Stimulated activated CD4-positive, alpha-beta T cell treated with anti-CD3 and anti-CD28 coated beads, Interleukin-15, amount 100 ng/mL, for 48 hours (primary cell): ENCODE data around the gene SUGCT.
"Not testable (repeated sequence)": the region's sequence is repeated elsewhere in the genome, so short reads cannot be mapped to it uniquely, and the experiment has no call there.

ENCODE experiments used
- DNase-seq, 2 donors: peaks; one replicate each; pipeline ENCODE4 v3.0.0-alpha.2; 2020; ENCODE audit warnings: low read depth in 2 of 2

SUGCT gene

DNA sequence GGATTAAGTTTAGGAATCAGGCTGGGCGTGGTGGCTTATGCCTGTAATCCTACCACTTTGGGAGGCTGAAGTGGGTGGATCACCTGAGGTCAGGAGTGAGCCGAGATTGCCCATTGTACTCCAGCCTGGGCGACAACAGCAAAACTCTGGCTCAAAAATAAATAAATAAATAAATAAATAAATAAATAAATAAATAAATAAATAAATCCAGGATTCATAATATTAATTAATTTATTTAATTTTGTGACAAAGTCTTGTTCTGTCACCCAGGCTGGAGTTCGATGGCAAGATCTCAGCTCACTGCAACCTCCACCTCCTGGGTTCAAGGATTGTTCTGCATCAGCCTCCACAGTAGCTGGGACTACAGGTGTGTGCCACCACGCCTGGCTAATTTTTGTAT, 4.2 kb downstream of the SUGCT start:
- no peak for DNase-seq

DNA sequence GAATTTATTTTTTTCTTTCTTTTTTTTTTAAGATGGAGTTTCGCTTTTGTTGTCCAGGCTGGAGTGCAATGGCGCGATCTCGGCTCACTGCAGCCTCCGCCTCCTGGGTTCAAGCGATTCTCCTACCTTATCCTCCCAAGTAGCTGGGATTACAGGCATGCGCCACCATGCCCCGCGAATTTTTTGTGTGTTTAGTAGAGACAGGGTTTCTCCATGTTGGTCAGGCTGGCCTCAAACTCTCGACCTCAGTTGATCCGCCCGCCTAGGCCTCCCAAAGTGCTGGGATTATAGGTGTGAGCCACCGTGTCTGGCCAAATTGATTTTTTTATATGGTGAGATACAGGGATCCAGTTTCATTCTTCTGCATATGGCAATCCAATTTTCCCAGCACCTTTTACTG, 5.1 kb downstream of the SUGCT start:
- DNase-seq = not testable (repeated sequence)

DNA sequence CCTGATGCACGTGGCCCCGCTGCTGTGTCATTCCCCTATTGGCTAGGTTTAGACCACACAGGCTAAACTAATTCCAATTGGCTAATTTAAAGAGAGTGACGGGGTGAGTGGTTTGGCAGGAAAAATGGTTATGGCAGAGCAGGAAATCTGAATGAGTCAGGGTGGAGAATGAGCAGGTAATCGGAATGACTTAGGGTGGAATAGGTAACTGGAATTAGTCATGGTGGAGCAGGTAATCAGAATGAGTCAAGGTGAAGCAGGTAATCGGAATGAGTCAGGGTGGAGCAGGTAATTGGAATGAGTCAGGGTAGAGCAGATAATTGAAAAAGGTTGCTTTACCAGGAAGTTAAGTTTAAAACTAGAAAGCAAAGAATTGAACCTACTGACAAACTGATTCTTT, 7.1 kb downstream of the SUGCT start:
- not testable (repeated sequence) for DNase-seq

DNA sequence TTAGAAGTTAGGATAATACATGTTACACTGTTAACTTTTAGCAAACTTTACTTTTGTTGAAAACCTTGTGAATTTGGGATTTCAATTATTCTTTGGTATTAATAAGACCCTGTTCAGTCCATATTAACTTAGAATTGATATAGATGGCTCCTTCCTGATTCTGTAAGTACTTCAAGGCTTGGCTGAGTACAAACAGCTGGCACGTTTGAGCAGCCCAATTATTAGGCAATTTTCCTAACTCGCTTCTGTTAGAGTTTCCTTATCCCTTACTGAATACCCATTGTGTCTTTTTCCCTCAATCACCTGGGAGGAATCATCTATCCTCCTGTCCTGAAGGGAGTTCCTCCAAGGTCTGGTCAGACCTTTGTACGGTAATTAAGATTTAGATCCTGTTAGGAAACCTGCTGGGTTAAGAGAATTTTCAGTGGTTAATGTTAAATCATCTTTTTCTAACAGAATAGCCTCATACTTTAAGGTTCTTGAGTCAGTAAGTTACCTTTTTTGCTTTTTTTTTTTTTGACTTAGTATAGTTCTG, 10.9 kb downstream of the SUGCT start:
- not testable (repeated sequence) for DNase-seq

DNA sequence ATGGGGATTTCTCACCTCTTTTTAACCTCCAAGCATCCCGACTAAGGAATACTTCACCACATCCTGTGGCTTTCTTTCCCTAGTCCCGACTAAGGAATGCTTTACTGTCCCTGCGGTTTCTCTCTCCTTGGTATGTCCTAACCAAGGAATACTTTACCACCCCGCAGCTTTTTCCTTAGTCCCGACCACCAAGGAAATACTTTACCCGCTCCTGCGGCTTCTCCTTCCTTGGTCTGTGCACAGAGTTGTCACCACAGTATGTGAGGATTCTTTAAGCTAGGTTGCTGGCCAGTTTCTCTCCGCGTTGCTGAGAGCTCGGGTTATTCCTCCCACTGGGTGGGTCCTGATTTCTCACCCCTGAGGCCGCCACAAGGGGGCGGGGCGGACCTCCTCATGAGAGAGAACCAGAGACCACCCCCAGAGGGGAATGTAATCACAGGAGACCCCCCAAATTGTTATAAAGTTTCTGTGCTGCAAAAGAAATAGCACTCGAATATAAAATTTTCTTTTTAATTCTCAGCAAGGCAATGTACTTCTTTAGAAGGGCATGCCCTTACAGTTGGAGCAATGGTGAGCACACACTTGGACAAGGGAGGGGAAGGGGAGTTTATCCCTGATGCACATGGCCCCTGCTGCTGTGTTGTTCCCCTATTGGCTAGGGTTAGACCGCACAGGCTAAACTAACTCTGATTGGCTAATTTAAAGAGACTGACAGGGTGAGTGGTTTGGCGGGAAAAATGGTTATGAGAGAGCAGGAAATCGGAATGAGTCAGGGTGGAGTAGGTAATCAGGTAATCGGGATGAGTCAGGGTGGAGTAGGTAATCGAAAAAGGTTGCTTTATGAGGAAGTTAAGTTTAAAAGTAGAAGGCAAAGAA, 12.8 kb downstream of the SUGCT start:
- no peak for DNase-seq

DNA sequence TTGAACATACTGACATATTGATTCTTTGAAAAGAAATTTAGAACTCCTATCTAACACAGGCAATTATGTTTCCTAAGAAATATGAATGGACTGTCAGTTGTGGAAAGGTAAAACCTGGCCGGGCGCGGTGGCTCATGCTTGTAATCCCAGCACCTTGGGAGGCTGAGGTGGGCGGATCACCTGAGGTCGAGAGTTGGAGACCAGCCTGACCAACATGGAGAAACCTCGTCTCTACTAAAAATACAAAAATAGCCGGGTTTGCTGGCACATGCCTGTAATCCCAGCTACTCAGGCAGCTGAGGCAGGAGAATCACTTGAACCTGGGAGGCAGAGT, 13.4 kb downstream of the SUGCT start:
- not testable (repeated sequence) for DNase-seq

DNA sequence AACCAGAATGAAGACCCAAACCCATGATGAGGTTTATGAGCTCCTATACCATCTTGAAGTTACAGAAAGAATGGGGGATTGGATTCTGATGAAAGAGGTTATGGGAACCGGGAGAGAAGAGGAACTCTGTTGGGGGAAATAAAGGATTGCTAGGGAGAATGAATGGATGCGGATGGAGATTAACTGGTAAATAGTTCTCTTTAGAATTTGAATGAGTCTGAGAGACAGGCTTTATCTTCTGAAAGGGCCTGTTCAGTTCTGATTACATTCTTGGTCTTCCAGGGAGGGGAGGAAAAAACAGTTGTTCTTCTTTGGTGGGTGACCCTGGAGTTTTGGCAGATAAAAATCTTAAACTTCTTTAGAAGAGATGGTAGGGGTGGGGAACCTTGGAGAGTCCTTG, 13.9 kb downstream of the SUGCT start:
- no peak for DNase-seq

DNA sequence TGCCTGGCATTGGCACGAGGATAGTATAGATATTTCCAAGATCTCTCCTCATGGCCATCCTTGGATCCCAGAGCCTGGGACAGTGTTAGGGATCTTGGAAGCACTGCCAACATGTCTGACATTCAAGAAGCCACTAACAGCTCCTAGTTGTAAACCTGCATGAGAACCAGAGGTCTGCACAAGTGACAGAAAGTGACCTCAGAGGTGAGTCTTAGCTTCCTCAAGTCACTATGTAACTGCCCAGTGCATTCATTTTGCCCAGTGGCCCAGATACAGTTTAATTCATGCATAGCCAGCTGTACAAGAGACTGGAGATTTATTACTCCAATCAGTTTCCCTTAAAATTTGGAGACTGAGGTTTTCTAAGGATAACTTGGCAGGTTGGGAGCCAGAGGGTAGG, 16.7 kb downstream of the SUGCT start:
- DNase-seq = no peak

DNA sequence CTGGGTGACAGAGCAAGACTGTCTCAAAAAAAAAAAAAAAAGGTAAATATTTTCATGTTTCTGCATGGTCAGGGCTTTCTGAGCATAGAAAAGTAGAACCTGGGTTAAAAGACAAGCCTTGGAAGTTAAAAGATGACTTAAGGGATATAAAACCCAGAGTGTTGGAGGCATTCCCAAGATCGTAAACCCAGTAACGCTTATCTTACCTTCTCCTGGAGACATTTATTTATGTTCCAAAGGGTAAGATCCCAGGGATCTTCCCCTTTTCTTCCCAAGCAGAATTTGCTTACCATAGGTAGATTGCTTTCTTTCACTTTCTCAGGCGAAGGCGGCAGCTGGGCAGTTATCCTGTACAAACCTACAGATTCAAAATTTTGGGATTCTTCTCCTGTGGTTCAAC, 22.2 kb downstream of the SUGCT start:
- no peak for DNase-seq

DNA sequence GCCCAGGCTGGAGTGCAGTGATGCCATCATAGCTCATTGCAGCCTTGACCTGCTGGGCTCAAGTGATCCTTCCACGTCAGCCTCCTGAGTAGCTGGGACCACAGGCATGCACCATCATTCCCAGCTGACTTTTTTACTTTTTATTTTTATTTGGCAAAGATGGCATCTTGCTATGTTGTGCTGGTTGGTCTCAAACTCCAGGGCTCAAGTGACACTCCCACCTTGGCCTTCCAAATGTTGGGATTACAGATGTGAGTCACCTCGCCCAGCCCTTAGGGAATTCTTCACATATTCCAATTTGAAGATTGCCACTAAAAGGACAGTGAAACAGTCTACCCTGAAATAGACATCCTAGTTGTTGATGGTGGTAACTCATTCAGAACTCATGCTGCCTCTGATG, 27.7 kb downstream of the SUGCT start:
- DNase-seq = no peak

DNA sequence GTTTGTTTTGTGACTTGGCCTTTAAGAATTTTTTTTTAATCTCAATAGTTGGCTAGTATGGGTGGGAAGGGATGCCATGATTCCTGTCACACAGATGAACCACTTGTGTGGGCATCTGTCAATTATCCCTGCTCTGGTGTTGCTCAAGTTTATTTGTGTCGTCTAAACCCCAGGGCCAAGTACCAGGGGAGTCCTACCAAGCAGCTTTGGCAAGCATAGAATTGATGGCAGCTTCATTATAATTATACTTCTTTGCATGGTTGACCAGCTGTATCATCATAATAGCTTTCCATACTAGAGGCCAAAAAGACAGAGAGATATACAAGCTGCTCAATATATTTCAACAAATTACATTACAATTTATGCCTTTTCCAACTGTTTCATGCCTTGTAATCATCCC, 30.4 kb downstream of the SUGCT start:
- no peak for DNase-seq

DNA sequence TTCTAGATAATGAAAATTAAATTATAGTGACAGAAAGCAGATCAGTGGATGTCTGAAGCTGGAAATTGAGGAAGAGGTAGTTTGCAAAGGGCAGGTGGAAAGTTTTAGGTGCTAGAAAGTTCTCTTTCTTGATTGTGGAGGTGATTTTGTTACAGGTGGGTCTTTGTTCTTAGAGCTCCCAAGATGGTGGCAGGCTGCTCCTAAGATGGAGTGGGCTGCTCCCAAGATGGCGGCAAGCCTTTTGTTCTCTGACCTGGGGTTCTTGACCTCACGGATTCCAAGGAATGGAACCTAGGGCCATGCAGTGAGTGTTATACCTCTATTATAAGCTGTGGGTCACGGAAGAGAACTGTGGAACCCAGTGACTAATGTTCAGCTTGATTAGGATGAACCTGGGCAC, 32.5 kb downstream of the SUGCT start:
- DNase-seq = no peak

DNA sequence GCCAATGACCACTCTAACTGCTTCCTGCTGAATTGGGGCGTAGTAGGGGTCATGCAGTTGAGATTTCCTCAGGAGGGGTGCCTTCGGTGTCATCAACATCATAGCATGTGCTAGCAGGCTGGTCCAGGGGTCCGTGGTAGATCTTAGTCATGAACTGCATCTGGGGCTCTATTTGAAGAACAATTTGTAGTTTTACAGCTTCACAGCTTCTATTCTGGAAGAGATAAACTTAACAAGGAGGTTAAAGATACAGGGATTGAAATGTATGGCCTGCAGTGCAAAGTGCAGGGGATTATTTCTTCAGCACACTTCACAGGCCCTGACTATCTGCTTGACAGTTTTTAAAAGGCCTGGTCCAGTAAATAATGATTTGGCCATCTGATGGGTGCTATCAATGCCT, 33.5 kb downstream of the SUGCT start:
- DNase-seq = not testable (repeated sequence)

DNA sequence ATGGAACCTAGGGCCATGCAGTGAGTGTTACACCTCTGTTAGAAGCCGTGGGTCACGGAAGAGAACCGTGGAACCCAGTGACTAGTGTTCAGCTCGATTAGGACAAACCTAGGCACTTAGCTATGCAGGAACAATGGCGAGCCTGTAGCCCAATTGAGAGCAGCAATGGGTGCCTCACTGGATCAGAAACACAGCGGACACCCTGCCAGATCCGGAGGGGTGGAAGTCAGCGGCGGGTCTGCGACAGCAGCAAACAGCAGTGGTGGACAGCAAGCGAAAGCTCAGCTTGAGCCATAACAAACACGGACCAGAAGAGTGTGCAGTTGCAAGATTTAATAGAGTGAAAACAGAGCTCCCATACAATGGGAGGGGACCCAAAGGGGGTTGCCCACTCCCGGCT, 38.3 kb downstream of the SUGCT start:
- DNase-seq = not testable (repeated sequence)

DNA sequence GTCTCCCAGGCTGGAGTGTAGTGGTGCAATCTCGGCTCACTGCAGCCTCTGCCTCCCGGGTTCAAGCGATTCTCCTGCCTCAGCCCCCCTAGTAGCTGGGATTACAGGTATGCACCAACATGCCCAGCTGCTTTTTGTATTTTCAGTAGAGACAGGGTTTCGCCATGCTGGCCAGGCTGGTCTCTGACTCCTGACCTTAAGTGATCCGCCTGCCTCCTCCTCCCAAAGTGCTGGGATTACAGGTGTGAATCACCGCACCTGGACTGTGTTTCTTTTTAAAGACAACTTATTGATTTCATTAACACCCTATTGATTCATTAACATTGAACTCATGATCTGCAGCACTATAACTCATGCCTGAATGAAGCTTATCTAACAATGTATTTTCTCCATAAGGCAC, 40.5 kb downstream of the SUGCT start:
- DNase-seq = not testable (repeated sequence)

DNA sequence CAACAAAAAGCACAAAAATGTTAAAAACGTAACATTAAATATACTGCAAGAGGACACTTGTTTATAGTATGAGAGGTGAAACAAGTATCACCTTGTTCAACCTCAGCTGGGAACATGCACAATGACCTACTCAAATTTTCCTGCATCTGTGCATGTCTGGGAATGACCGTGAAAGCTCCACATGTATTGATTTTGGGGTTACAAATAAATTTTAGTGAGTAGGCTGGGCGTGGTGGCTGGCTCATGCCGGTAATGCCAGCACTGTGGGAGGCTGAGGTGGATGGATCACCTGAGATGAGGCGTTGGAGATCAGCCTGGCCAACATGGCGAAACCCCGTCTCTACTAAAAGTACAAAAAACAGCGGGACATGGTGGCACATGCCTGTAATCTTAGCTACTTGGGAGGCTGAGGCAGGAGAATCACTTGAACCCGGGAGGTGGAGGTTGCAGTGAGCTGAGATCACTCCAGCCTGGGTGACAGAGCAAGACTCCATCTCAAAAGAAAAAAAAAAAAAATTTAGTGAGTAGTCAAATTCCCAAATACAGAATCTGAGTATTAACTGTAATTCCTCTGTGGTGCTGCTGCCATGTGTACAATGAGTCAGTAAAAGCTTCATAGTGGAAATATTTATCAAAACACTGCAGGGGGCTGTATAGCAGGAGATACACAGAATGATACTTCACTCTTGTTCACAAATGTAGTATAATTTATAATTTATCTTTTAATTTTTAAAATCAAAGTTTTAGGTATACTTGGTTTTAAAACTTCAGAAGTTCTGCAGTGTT, 41.1 kb downstream of the SUGCT start:
- no peak for DNase-seq

DNA sequence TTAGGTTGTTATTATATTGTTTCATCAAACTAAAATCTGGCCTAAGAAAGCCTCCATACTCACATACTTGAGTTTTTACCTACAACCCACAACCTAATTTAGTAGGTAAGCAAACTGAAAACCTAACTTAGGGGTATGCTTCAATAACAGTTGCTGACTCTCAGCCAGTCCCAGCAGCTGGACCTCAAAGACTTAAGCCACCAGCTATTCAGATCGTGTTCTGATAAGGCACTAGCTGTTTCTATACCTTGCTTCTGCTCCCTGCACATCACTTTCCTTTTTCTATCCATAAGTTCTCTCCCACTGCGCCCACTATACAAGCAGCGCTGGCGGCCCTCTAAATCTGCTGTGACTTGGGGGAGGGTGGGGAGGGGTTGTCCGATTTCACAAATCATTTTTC, 42.3 kb downstream of the SUGCT start:
- DNase-seq = no peak

DNA sequence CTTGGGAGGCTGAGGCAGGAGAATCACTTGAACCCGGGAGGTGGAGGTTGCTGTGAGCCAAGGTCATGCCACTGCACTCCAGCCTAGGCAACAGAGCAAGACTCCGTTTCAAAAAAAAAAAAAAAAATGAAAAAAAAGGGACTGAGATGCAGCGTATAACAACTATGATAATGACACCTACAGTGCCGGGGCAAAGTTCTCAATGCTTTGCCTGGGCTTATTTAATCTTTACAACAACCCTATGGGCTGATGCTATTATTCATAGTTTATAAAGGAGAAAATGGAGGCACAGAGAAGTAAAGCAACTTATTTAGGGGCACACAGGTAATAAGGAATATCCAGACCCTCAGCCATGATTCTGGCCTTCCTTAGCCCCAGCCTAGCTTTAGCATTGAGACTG, 47.6 kb downstream of the SUGCT start:
- no peak for DNase-seq

DNA sequence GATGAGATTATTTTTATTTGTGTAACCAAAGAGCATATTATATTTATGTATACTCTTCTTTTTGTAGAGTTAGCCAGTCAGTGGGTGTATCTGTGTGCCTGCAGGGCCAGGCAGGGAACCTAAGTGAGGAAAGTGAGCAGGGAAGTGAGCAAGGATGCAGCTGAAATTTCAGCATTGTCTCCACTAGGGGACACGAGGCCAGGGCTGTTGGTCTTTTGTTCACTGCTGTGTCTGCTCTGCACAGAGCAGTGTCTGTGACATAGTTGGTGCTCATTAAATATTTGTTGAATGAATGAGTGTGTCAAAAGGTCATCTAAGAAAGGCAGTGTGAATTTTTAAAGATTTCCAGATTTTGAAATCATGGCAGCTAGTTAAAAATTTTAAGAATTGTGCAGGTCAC, 51.8 kb downstream of the SUGCT start:
- no peak for DNase-seq

DNA sequence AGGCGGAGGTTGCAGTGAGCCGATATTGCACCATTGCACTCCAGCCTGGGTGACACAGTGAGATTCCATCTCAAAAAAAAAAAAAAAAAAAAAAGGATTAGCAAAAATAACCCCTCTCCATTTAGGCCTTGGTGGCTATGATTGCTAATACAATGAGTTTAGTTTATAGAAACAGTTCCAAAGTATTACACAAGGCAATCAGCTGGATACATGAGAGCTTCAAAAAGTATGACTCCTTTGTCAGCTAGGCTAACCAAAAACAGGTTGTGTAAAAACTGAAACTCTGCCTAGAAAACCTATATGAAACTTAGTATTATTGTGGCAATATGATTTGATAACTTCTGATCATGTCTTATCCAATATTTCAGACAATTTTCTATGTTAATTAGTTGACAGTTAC, 57.2 kb downstream of the SUGCT start:
- no peak for DNase-seq

DNA sequence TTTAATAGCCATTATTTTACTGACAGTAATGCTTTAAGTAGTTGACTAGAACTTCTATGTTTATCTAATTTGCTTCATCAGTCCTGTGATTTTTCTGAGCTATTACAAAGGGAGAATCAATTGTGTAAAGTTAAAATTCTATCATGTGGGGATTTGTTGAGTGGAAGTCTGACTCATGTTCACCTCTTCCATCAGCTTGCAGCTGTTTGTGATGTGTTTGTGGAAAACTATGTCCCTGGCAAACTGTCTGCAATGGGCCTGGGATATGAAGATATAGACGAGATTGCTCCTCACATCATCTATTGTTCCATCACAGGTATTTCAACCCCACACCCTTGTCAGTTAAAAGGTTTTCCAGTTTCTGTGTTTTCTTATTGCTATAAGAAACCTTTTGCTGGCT, 59.9 kb downstream of the SUGCT start:
- no peak for DNase-seq

DNA sequence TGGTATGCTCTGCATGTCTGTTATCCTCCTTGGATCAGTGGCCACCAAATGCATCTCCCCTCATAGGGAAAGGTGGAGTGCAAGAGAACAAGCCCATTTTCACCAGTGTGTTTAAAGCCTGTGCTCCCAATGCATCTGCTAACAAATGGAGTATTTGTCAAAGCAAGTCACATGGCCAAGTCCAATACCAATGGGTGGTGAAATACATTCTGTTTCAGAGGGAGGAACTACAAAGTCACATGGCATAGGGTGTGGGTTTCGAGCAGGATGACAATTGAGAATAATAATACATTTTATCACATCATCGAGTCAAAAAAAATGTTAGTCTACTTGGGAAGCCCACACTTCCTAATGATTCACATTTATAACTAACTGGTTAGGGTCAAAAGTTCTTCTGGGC, 62.7 kb downstream of the SUGCT start:
- DNase-seq = no peak
